Gastrocnemius medialis (tissue), 4 donors: ENCODE results near the gene ZNF160.

Source experiments
- CTCF ChIP-seq, 5 experiments: fragments of 450-650 bp in 3 of 5; fragments of 200-600 bp in 2 of 5; sonication (generic) in 2 of 5; IDR thresholded peaks in 4 of 5; conservative IDR thresholded peaks in 1 of 5; 1 replicate in 4 of 5; 2 replicates in 1 of 5; pipeline ENCODE4 v1.5.1; 2016 to 2019; ENCODE audit warnings: antibody characterized with exemption in 5 of 5, mild to moderate bottlenecking in 3 of 5, moderate library complexity in 3 of 5
- POLR2A ChIP-seq, 2 donors: fragments of 450-650 bp; IDR thresholded peaks; one replicate each; pipeline ENCODE4 v1.6.1; 2017; ENCODE audit warnings: antibody characterized with exemption in 2 of 2, mild to moderate bottlenecking in 2 of 2, moderate library complexity in 2 of 2

GRCh38 chr19:53102206-53102755 is 941 bp downstream of the ZNF160 start:
- TF ChIP-seq CTCF (IDR thresholded peaks at IDR 0.05 in 4 of 5, conservative IDR thresholded peaks at IDR 0.05 in 1 of 5) = no peak
- no peak for TF ChIP-seq POLR2A (IDR thresholded peaks at IDR 0.05)
